ENCODE measurements around the gene LGALS3. TPM values are rescaled to one million over a fixed set of nuclear protein-coding genes. Genes with fewer than 3 reads are reported as not detected.
A peak's percentile ranks its signal among the peaks of the same experiment; 100 is the strongest.

The LGALS3 gene
- total and polyA plus RNA-seq, 12 donors, result 119 to 308 (median 198) TPM

- ATAC-seq (peak in 1 of 8 donors; percentile 15), DNase-seq (no peak)
- no peak for TF ChIP-seq CTCF (IDR thresholded peaks at IDR 0.05)
- intact Hi-C loops (cut with DNase I), result no loop called here
- WGBS, 2 donors, result 43 to 59% methylated on average over 9 of the region's 9 CpGs
- no peaks in the 10 kb centered on the region for H3K9me3 ChIP-seq
- H3K27ac ChIP-seq, result peak overlapping the region; percentile 18 to 93 (median 86)
- no peaks in the 10 kb centered on the region for H3K36me3 ChIP-seq
- H3K4me3 ChIP-seq, result no peak overlapping the region
- H3K4me1 ChIP-seq, result peaks cover 19 to 99% (median 69%) of the 10 kb centered on the region in 9 donors
- H3K27me3 ChIP-seq, result no peaks in the 10 kb centered on the region
These were observed 7.2 kb upstream of the LGALS3 start for GRCh38 chr14:55121628-55122439.

- no peak for TF ChIP-seq CTCF (IDR thresholded peaks at IDR 0.05)
- no peaks in the 10 kb centered on the region for H3K27me3 ChIP-seq
- DNase-seq (peak; percentile 74 to 78), ATAC-seq (peak; percentile 65 to 95 (median 84))
- H3K4me3 ChIP-seq, result no peak overlapping the region
- H3K27ac ChIP-seq, result peak overlapping the region; percentile 42 to 93 (median 86)
- peaks cover 19 to 100% (median 63%) of the 10 kb centered on the region in 9 donors for H3K4me1 ChIP-seq
- no peaks in the 10 kb centered on the region for H3K9me3 ChIP-seq
- intact Hi-C loops (cut with DNase I), result no loop called here
- no peaks in the 10 kb centered on the region for H3K36me3 ChIP-seq
- WGBS, 2 donors, result 17 to 22% methylated on average over 8 of the region's 8 CpGs
These were observed 6.5 kb upstream of the LGALS3 start for GRCh38 chr14:55122440-55122986.

- no peak for TF ChIP-seq CTCF (IDR thresholded peaks at IDR 0.05)
- peak overlapping the region; percentile 42 to 93 (median 86) for H3K27ac ChIP-seq
- intact Hi-C loops (cut with DNase I), result no loop called here
- no peaks in the 10 kb centered on the region for H3K36me3 ChIP-seq
- no peak for DNase-seq
- 61 to 67% methylated on average over 8 of the region's 8 CpGs for WGBS, 2 donors
- ATAC-seq, result peak in 3 of 8 donors; percentile 5 to 39 (median 17)
- H3K27me3 ChIP-seq, result no peaks in the 10 kb centered on the region
- H3K4me3 ChIP-seq, result no peak overlapping the region
- peaks cover 16 to 96% (median 57%) of the 10 kb centered on the region in 9 donors for H3K4me1 ChIP-seq
- no peaks in the 10 kb centered on the region for H3K9me3 ChIP-seq
These were observed 6.0 kb upstream of the LGALS3 start for GRCh38 chr14:55123101-55123500.

- no peak for DNase-seq
- Histone ChIP-seq H3K4me3 (no peak overlapping the region), H3K27ac (peak overlapping the region in 8 of 10 donors; percentile 40 to 93 (median 86)), H3K4me1 (peaks cover 13 to 94% (median 53%) of the 10 kb centered on the region in 9 donors), H3K27me3 (no peaks in the 10 kb centered on the region), H3K36me3 (no peaks in the 10 kb centered on the region), H3K9me3 (no peaks in the 10 kb centered on the region)
- TF ChIP-seq CTCF (IDR thresholded peaks at IDR 0.05), result no peak
- peak in 2 of 8 donors; percentile 33 to 36 for ATAC-seq
- WGBS, 2 donors, result 63 to 74% methylated on average over 9 of the region's 9 CpGs
- intact Hi-C loops (cut with DNase I), result no loop called here
These were observed 5.0 kb upstream of the LGALS3 start for GRCh38 chr14:55123852-55124639.

Measured in heart right ventricle (tissue), 16 donors.